CD14-positive monocyte (primary cell): ENCODE measurements around the gene TTC28. TPM values are rescaled to one million over a fixed set of nuclear protein-coding genes. Genes with fewer than 3 reads are reported as not detected.
"Not testable (repeated sequence)": the region's sequence is repeated elsewhere in the genome, so short reads cannot be mapped to it uniquely, and the experiment has no call there.

Experiments used
- DNase-seq, 3 donors: peaks; one replicate each; pipeline ENCODE4 v3.0.0-alpha.2; 2011 to 2022
- H2AFZ ChIP-seq: 2 replicates; pipeline ENCODE4 v1.6.0; 2012; ENCODE audit warnings: mild to moderate bottlenecking, low read depth, low read length, inconsistent platforms; ENCODE audit not compliant: insufficient read depth, poor library complexity, severe bottlenecking
- H3K27ac ChIP-seq, 2 donors: 1 replicate in 1 of 2; 2 replicates in 1 of 2; pipeline ENCODE4 v1.5.1; 2012 to 2013; ENCODE audit warnings: low read length in 2 of 2, control low read depth in 1 of 2, inconsistent platforms in 1 of 2, low read depth in 1 of 2, mild to moderate bottlenecking in 1 of 2
- H3K27me3 ChIP-seq, 2 donors: one replicate each; pipeline versions ENCODE4 v1.6.0 to v1.6.1; 2011 to 2013; ENCODE audit warnings: low read length in 2 of 2; ENCODE audit not compliant: control insufficient read depth in 2 of 2, insufficient read depth in 2 of 2
- H3K36me3 ChIP-seq, 2 donors: replicated peaks in 1 of 2; 1 replicate in 1 of 2; 2 replicates in 1 of 2; pipeline versions ENCODE4 v1.5.1 to v1.6.1; 2012 to 2013; ENCODE audit warnings: low read length in 2 of 2, control low read depth in 1 of 2, inconsistent platforms in 1 of 2, mild to moderate bottlenecking in 1 of 2; ENCODE audit not compliant: insufficient read depth in 2 of 2, control insufficient read depth in 1 of 2
- H3K4me1 ChIP-seq, 2 donors: 1 replicate in 1 of 2; 2 replicates in 1 of 2; pipeline versions ENCODE4 v1.5.1 to v1.6.1; 2012 to 2013; ENCODE audit warnings: low read length in 2 of 2, control low read depth in 1 of 2, inconsistent platforms in 1 of 2, mild to moderate bottlenecking in 1 of 2, moderate library complexity in 1 of 2; ENCODE audit not compliant: insufficient read depth in 2 of 2, control insufficient read depth in 1 of 2
- H3K4me2 ChIP-seq: replicated peaks from 2 replicates; pipeline ENCODE3; 2012; ENCODE audit warnings: low read length, moderate library complexity, mild to moderate bottlenecking; ENCODE audit not compliant: poor library complexity, severe bottlenecking; ENCODE audit errors: extremely low read depth
- H3K4me3 ChIP-seq, 3 experiments: fragments of 200-600 bp in 1 of 3; sonication (generic) in 1 of 3; replicated peaks in 1 of 3; 1 replicate in 2 of 3; 2 replicates in 1 of 3; pipeline ENCODE4 v1.5.1; 2011 to 2013; ENCODE audit warnings: low read length in 3 of 3, mild to moderate bottlenecking in 3 of 3, control low read depth in 2 of 3, low read depth in 2 of 3, inconsistent platforms in 1 of 3, moderate library complexity in 1 of 3
- H3K79me2 ChIP-seq: 2 replicates; pipeline ENCODE4 v1.6.0; 2012; ENCODE audit warnings: mild to moderate bottlenecking, control low read depth, inconsistent platforms, low read length, moderate library complexity; ENCODE audit not compliant: insufficient read depth
- H3K9ac ChIP-seq: 2 replicates; pipeline ENCODE4 v1.6.0; 2017; ENCODE audit warnings: low read length, mild to moderate bottlenecking; ENCODE audit not compliant: insufficient read depth, poor library complexity, severe bottlenecking
- H3K9me3 ChIP-seq, 2 donors: replicated peaks in 1 of 2; 1 replicate in 1 of 2; 2 replicates in 1 of 2; pipeline versions ENCODE4 v1.5.1 to v1.6.1; 2012 to 2013; ENCODE audit warnings: low read length in 2 of 2, control low read depth in 1 of 2; ENCODE audit not compliant: control insufficient read depth in 1 of 2, insufficient read depth in 1 of 2
- H4K20me1 ChIP-seq: 2 replicates; pipeline ENCODE4 v1.6.0; 2012; ENCODE audit warnings: mild to moderate bottlenecking, low read length, control low read depth, moderate library complexity; ENCODE audit not compliant: insufficient read depth
- H3K27ac Mint-ChIP-seq, 7 donors: one replicate each; pipeline ENCODE4 v1.8.0; 2020; ENCODE audit warnings: mild to moderate bottlenecking in 7 of 7, mixed read lengths in 7 of 7, moderate library complexity in 6 of 7, inconsistent platforms in 2 of 7
- H3K27me3 Mint-ChIP-seq, 3 donors: one replicate each; pipeline ENCODE4 v1.8.0; 2021 to 2022; ENCODE audit warnings: low read depth in 3 of 3, mild to moderate bottlenecking in 3 of 3, mixed read lengths in 3 of 3, moderate library complexity in 3 of 3, inconsistent platforms in 1 of 3
- H3K36me3 Mint-ChIP-seq, 2 donors: one replicate each; pipeline ENCODE4 v1.8.0; 2020; ENCODE audit warnings: mixed read lengths in 2 of 2, inconsistent platforms in 1 of 2, mild to moderate bottlenecking in 1 of 2
- H3K4me1 Mint-ChIP-seq: one replicate; pipeline ENCODE4 v1.8.0; 2020; ENCODE audit warnings: mild to moderate bottlenecking, mixed read lengths
- H3K4me3 Mint-ChIP-seq, 2 donors: one replicate each; pipeline ENCODE4 v1.8.0; 2020; ENCODE audit warnings: mild to moderate bottlenecking in 2 of 2, mixed read lengths in 2 of 2, moderate library complexity in 1 of 2
- H3K9me3 Mint-ChIP-seq, 7 donors: one replicate each; pipeline ENCODE4 v1.8.0; 2020 to 2022; ENCODE audit warnings: mixed read lengths in 7 of 7, mild to moderate bottlenecking in 6 of 7, moderate library complexity in 6 of 7, inconsistent platforms in 2 of 7
- WGBS: methylation state at CpG from one replicate; pipeline ENCODE4 v1.1.5; 2013; ENCODE audit warnings: missing lambda C conversion rate; ENCODE audit not compliant: insufficient coverage; 5-methylcytosine and 5-hydroxymethylcytosine counted together
- intact Hi-C, 2 donors: fragments of 100-400 bp; cut with micrococcal nuclease; formaldehyde crosslinking; loops; one replicate each; pipeline versions ENCODE4 v1.15.0 to v1.15.1; 2023
- polyA plus RNA-seq, 3 donors: library from polyadenylated mRNA; depleted of rRNA in 1 of 3; unstranded in 2 of 3; stranded (reverse) in 1 of 3; fragments of 300-500 nt in 2 of 3; fragments of >200 nt in 1 of 3; fragmentation: Illumina TruSeq in 2 of 3; gene quantifications; 1 replicate in 2 of 3; 2 replicates in 1 of 3; pipeline ENCODE4 v1.2.3, GENCODE V29; 2012 to 2021
- TF ChIP-seq, protein P1 (sequence below): fragments of 200-600 bp; IDR thresholded peaks from one replicate; pipeline ENCODE4 v1.8.0; 2022; ENCODE audit warnings: antibody characterized with exemption, mild to moderate bottlenecking

TTC28 gene
- polyA plus RNA-seq, 3 donors = 0.24 to 0.61 TPM; not detected in 1

DNA sequence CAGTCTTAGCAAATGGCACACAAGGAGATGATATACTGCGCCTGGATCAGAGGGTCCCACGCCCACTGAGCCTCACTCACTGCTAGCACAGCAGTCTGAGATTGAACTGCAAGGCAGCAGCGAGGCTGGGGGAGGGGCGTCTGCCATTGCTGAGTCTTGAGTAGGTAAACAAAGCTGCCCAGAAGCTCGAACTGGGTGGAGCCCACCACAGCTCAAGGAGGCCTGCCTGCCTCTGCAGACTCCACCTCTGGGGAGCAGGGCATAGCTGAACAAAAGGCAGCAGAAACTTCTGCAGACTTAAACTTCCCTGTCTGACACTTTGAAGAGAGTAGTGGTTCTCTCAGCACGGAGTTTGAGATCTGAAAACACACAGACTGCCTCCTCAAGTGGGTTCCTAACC is 470.2 kb downstream of the TTC28 start:
- H3K27ac ChIP-seq, H2AFZ ChIP-seq, H3K27ac Mint-ChIP-seq, H3K27me3 ChIP-seq, H3K4me1 ChIP-seq, H4K20me1 ChIP-seq, H3K36me3 ChIP-seq, H3K27me3 Mint-ChIP-seq, H3K4me1 Mint-ChIP-seq, H3K4me3 Mint-ChIP-seq, H3K36me3 Mint-ChIP-seq, H3K9me3 ChIP-seq, H3K79me2 ChIP-seq, DNase-seq, H3K9ac ChIP-seq, intact Hi-C loops, H3K4me3 ChIP-seq, H3K4me2 ChIP-seq: not testable (repeated sequence)
- H3K9me3 Mint-ChIP-seq = peaks cover 8 to 20% (median 14%) of the 10 kb centered on the region in 7 donors
- WGBS = 97% methylated on average over 6 of the region's 6 CpGs

DNA sequence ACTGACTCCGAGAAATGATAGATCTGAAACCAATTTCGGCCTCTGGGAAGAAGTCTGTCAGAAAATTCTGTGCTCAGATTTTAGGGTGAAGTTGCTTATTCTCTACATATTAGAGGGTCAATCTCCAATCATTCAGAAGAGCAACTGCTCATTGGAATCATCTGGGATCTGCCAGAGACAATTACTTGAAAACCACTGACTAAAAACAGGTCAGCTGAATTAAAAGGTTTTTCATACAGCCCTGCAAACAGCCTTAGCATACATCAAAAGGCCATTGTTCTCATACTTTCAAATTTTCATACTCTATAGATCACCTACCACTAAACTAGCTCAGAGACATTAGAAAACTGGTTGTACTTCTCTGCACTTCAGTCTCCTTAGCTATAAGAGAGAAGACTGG is 470.9 kb downstream of the TTC28 start:
- no CpG with 5 or more reads among the region's 2 CpGs for WGBS
- intact Hi-C loops = no loop called here

More for the DNA sequence above, 470.9 kb downstream of the TTC28 start:
- Mint-ChIP-seq H3K4me1 (no peaks in the 10 kb centered on the region), H3K4me3 (no peak overlapping the region), H3K27me3 (no peaks in the 10 kb centered on the region), H3K27ac (no peak overlapping the region), H3K36me3 (no peaks in the 10 kb centered on the region), H3K9me3 (peaks cover 8 to 19% (median 14%) of the 10 kb centered on the region in 7 donors)
- no peaks in the 10 kb centered on the region for H3K4me1 ChIP-seq
- no peaks in the 10 kb centered on the region for H3K79me2 ChIP-seq
- H3K36me3 ChIP-seq = no peaks in the 10 kb centered on the region
- no peak overlapping the region for H3K27ac ChIP-seq
- no peak overlapping the region for H3K9ac ChIP-seq
- no peaks in the 10 kb centered on the region for H3K27me3 ChIP-seq
- peaks cover 0 to 5% of the 10 kb centered on the region in 2 donors for H3K9me3 ChIP-seq
- H2AFZ ChIP-seq = no peak overlapping the region
- H4K20me1 ChIP-seq = no peaks in the 10 kb centered on the region
- TF ChIP-seq, protein P1, sequence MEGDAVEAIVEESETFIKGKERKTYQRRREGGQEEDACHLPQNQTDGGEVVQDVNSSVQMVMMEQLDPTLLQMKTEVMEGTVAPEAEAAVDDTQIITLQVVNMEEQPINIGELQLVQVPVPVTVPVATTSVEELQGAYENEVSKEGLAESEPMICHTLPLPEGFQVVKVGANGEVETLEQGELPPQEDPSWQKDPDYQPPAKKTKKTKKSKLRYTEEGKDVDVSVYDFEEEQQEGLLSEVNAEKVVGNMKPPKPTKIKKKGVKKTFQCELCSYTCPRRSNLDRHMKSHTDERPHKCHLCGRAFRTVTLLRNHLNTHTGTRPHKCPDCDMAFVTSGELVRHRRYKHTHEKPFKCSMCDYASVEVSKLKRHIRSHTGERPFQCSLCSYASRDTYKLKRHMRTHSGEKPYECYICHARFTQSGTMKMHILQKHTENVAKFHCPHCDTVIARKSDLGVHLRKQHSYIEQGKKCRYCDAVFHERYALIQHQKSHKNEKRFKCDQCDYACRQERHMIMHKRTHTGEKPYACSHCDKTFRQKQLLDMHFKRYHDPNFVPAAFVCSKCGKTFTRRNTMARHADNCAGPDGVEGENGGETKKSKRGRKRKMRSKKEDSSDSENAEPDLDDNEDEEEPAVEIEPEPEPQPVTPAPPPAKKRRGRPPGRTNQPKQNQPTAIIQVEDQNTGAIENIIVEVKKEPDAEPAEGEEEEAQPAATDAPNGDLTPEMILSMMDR = no peak
- no peak overlapping the region for H3K4me3 ChIP-seq
- no peak overlapping the region for H3K4me2 ChIP-seq
- DNase-seq = no peak
